Adrenal gland (tissue), 5 donors: Measurements from ENCODE around the gene CABCOCO1.

Source experiments
- POLR2A ChIP-seq, 2 donors: fragments of 450-650 bp; IDR thresholded peaks; one replicate each; pipeline ENCODE4 v1.6.1; 2017; ENCODE audit warnings: antibody characterized with exemption in 2 of 2, mild to moderate bottlenecking in 2 of 2, moderate library complexity in 1 of 2
- TF ChIP-seq, protein P1 (sequence below), 6 experiments: fragments of 450-650 bp in 4 of 6; fragments of 200-600 bp in 2 of 6; sonication (generic) in 1 of 6; IDR thresholded peaks; 1 replicate in 5 of 6; 2 replicates in 1 of 6; pipeline versions ENCODE4 v1.5.1 to v1.8.0; 2016 to 2021; ENCODE audit warnings: antibody characterized with exemption in 6 of 6, mild to moderate bottlenecking in 2 of 6, moderate library complexity in 1 of 6
- donor health status: DM: no; HTN: no; CAD: no.

- no peak for TF ChIP-seq POLR2A (IDR thresholded peaks at IDR 0.05)
- TF ChIP-seq, protein P1, sequence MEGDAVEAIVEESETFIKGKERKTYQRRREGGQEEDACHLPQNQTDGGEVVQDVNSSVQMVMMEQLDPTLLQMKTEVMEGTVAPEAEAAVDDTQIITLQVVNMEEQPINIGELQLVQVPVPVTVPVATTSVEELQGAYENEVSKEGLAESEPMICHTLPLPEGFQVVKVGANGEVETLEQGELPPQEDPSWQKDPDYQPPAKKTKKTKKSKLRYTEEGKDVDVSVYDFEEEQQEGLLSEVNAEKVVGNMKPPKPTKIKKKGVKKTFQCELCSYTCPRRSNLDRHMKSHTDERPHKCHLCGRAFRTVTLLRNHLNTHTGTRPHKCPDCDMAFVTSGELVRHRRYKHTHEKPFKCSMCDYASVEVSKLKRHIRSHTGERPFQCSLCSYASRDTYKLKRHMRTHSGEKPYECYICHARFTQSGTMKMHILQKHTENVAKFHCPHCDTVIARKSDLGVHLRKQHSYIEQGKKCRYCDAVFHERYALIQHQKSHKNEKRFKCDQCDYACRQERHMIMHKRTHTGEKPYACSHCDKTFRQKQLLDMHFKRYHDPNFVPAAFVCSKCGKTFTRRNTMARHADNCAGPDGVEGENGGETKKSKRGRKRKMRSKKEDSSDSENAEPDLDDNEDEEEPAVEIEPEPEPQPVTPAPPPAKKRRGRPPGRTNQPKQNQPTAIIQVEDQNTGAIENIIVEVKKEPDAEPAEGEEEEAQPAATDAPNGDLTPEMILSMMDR (IDR thresholded peaks at IDR 0.05) = no peak
Observed at GRCh38 chr10:61643316-61643751, 19.4 kb upstream of the CABCOCO1 start.
